GM12873 (cell line): ENCODE data around the gene CFAP52.

Experiments
- TF ChIP-seq, protein P1 (sequence below): IDR thresholded peaks from 2 replicates; pipeline ENCODE4 v1.5.1; 2012; ENCODE audit warnings: low read depth, mild to moderate bottlenecking, moderate library complexity, low read length, control low read depth; ENCODE audit not compliant: insufficient read depth; ENCODE audit errors: missing control alignments

CFAP52 gene

GRCh38 chr17:9672691-9673090 is 96.2 kb downstream of the CFAP52 start:
- TF ChIP-seq, protein P1, sequence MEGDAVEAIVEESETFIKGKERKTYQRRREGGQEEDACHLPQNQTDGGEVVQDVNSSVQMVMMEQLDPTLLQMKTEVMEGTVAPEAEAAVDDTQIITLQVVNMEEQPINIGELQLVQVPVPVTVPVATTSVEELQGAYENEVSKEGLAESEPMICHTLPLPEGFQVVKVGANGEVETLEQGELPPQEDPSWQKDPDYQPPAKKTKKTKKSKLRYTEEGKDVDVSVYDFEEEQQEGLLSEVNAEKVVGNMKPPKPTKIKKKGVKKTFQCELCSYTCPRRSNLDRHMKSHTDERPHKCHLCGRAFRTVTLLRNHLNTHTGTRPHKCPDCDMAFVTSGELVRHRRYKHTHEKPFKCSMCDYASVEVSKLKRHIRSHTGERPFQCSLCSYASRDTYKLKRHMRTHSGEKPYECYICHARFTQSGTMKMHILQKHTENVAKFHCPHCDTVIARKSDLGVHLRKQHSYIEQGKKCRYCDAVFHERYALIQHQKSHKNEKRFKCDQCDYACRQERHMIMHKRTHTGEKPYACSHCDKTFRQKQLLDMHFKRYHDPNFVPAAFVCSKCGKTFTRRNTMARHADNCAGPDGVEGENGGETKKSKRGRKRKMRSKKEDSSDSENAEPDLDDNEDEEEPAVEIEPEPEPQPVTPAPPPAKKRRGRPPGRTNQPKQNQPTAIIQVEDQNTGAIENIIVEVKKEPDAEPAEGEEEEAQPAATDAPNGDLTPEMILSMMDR = no peak

- TF ChIP-seq, protein P1 = no peak
These were observed 99.6 kb downstream of the CFAP52 start for GRCh38 chr17:9676084-9676483.

DNA sequence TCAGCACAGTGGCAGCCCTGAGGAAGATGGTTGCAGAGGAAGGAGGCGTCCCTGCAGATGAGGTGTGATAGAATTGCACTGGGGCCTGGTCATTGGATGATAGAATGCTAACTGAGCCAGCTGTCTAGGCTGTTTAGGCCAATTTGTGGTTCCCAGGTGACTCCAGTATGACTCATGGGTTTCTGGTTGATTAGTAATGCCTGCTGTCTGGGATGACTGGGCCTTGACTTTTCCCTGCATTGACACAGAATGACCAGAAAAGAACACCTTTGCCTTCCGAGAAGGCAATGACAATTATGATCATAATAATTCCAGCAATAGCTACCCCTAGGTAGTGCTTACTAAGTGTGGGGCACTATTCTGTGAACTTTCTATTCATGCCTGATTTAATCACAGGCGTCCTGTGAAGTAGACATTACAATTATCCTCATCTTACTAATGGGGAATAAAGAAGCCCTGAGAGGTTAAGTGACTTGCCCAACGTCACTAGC is 100.4 kb downstream of the CFAP52 start:
- TF ChIP-seq, protein P1 = no peak

DNA sequence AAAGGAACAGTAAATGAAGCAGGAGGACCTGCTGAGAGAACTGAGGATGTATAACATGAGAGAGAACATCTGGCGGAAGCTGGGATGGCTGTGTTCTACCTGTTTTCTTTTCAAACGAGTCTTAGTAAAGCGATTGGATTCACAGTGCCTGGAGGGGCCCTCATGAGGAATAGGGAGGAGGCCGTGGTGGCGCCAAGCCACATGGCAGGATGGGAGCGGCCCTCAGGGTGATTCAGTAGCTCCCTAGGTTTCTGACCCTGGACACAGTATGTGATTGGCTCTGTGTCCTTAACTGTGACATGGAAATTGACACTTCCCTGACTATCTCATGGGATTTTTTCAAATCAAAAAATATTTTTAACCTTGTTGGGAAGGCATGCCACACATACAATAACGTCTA is 101.0 kb downstream of the CFAP52 start:
- TF ChIP-seq, protein P1 = no peak

DNA sequence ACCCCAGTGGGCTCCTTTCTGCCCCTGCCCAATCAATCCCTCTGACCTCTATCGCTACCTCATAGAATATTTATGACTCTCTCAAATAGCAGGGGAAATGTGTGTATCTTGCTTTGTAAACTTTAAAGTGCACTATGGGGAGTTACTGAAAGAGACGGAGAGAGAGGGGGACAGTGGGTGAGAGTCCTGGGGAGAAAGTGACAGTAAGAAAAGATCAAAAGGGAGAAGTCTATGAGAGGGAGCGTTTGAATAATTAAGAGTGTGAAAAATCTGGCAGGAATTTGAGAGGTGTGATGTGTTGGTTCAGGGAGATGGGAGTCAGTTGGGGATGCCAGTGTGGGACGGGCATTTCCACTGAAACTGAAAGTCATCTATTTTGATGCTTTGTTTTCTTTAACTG is 101.5 kb downstream of the CFAP52 start:
- TF ChIP-seq, protein P1 = no peak

GRCh38 chr17:9684955-9685621 is 108.6 kb downstream of the CFAP52 start:
- TF ChIP-seq, protein P1 = no peak
